Measurements from ENCODE around the gene CEP131.

Gene CEP131

GRCh38 chr17:81206657-81207056, 16.1 kb downstream of the CEP131 start:
- POLR2A ChIA-PET = interaction anchor here (0.5 to 1.0 kb wide), 2 partner anchors 16 to 201 kb away, joined by 3 to 5 read pairs; partner anchors contain the start of gene CEP131
- CTCF ChIA-PET = no interaction called here
- H3K4me3 ChIP-seq (ENCODE audit: low read depth, low read length) = no peak overlapping the region
- H3K27ac ChIP-seq (ENCODE audit: extremely low read depth, low read depth, low read length) = no peak overlapping the region
- H3K36me3 ChIP-seq (ENCODE audit: control insufficient read depth in 2 of 2, insufficient read depth in 1 of 2, low read length in 2 of 2) = peaks cover 17 to 52% of the 10 kb centered on the region in 2 experiments; a peak in 2 of 3 replicates
- H3K4me1 ChIP-seq (ENCODE audit: control insufficient read depth, insufficient read depth, low read length) = no peaks in the 10 kb centered on the region
- no peak for TF ChIP-seq ZNF274 (IDR thresholded peaks at IDR 0.05; ENCODE audit: low read length)
- TF ChIP-seq ZNF274 (tag by site-specific recombination; IDR thresholded peaks at IDR 0.05; ENCODE audit: borderline replicate concordance) = no peak
- peak; percentile 80 for TF ChIP-seq KLF1 (tag by site-specific recombination; IDR thresholded peaks at IDR 0.05)
- no peaks in the 10 kb centered on the region for H3K9me3 ChIP-seq (ENCODE audit: control insufficient read depth, insufficient read depth, low read depth, low read length)

GRCh38 chr17:81206166-81206565, 16.6 kb downstream of the CEP131 start:
- H3K4me3 ChIP-seq (ENCODE audit: low read depth, low read length) = no peak overlapping the region
- no peaks in the 10 kb centered on the region for H3K4me1 ChIP-seq (ENCODE audit: control insufficient read depth, insufficient read depth, low read length)
- ChIA-PET POLR2A (interaction anchor here (0.5 to 1.0 kb wide), 2 partner anchors 17 to 201 kb away, joined by 3 to 5 read pairs; partner anchors contain the start of gene CEP131), CTCF (interaction anchor here (0.6 kb wide), 1 partner anchor 35 kb away, joined by 3 read pairs; no protein-coding TSS in a partner anchor)
- TF ChIP-seq ZNF2 (tag by site-specific recombination; IDR thresholded peaks at IDR 0.05) (no peak), ZNF571 (tag by site-specific recombination; IDR thresholded peaks at IDR 0.05) (no peak), ZNF350 (tag by site-specific recombination; IDR thresholded peaks at IDR 0.05) (no peak), GLIS1 (tag by site-specific recombination; IDR thresholded peaks at IDR 0.05) (peak; percentile 11; the same call in 1 of the 2 replicates), ZNF843 (tag by site-specific recombination; IDR thresholded peaks at IDR 0.05) (no peak), TRIM28 (IDR thresholded peaks at IDR 0.05; ENCODE audit: borderline replicate concordance, low read length) (no peak)
- H3K27ac ChIP-seq (ENCODE audit: extremely low read depth, low read depth, low read length) = no peak overlapping the region
- peaks cover 17 to 52% of the 10 kb centered on the region in 2 experiments; a peak in 2 of 3 replicates for H3K36me3 ChIP-seq (ENCODE audit: control insufficient read depth in 2 of 2, insufficient read depth in 1 of 2, low read length in 2 of 2)
- no peaks in the 10 kb centered on the region for H3K9me3 ChIP-seq (ENCODE audit: control insufficient read depth, insufficient read depth, low read depth, low read length)

GRCh38 chr17:81204578-81204977, 18.2 kb downstream of the CEP131 start:
- TF ChIP-seq ZBTB44 (tag by site-specific recombination; IDR thresholded peaks at IDR 0.05) (no peak), ZEB2 (tag by site-specific recombination; IDR thresholded peaks at IDR 0.05) (0 out of 2 replicates have a peak, but pooled peaks have one; percentile 43), ZNF600 (tag by site-specific recombination; IDR thresholded peaks at IDR 0.05) (peak; percentile 43), SCRT2 (tag by site-specific recombination; IDR thresholded peaks at IDR 0.05) (0 out of 2 replicates have a peak, but pooled peaks have one; percentile 12)
- Histone ChIP-seq H3K9me3 (ENCODE audit: control insufficient read depth, insufficient read depth, low read depth, low read length) (no peaks in the 10 kb centered on the region), H3K4me1 (ENCODE audit: control insufficient read depth, insufficient read depth, low read length) (no peaks in the 10 kb centered on the region), H3K36me3 (ENCODE audit: control insufficient read depth in 2 of 2, insufficient read depth in 1 of 2, low read length in 2 of 2) (peaks cover 17 to 63% of the 10 kb centered on the region in 2 experiments; a peak in 2 of 3 replicates), H3K4me3 (ENCODE audit: low read depth, low read length) (no peak overlapping the region), H3K27ac (ENCODE audit: extremely low read depth, low read depth, low read length) (no peak overlapping the region)
- CTCF ChIA-PET = interaction anchor here (1.1 kb wide), 1 partner anchor 25 kb away, joined by 3 read pairs; no protein-coding TSS in a partner anchor
- POLR2A ChIA-PET = no interaction called here

GRCh38 chr17:81203136-81203535, 19.6 kb downstream of the CEP131 start:
- H3K27ac ChIP-seq (ENCODE audit: extremely low read depth, low read depth, low read length) = no peak overlapping the region
- ChIA-PET CTCF (no interaction called here), POLR2A (interaction anchor here (1.0 kb wide), 1 partner anchor 12 kb away, joined by 3 read pairs; no protein-coding TSS in a partner anchor)
- peaks cover 17 to 69% of the 10 kb centered on the region in 2 experiments; a peak in 2 of 3 replicates for H3K36me3 ChIP-seq (ENCODE audit: control insufficient read depth in 2 of 2, insufficient read depth in 1 of 2, low read length in 2 of 2)
- TF ChIP-seq PRDM4 (tag by site-specific recombination; IDR thresholded peaks at IDR 0.05) (no peak), ZNF610 (tag by site-specific recombination; IDR thresholded peaks at IDR 0.05; ENCODE audit: borderline replicate concordance) (no peak), WT1 (tag by site-specific recombination; IDR thresholded peaks at IDR 0.05) (no peak), BCL11B (tag by site-specific recombination; IDR thresholded peaks at IDR 0.05; ENCODE audit: low read depth) (no peak), ZNF549 (tag by site-specific recombination; IDR thresholded peaks at IDR 0.05) (no peak), ZNF792 (tag by site-specific recombination; IDR thresholded peaks at IDR 0.05) (no peak)
- no peaks in the 10 kb centered on the region for H3K4me1 ChIP-seq (ENCODE audit: control insufficient read depth, insufficient read depth, low read length)
- no peaks in the 10 kb centered on the region for H3K9me3 ChIP-seq (ENCODE audit: control insufficient read depth, insufficient read depth, low read depth, low read length)
- no peak overlapping the region for H3K4me3 ChIP-seq (ENCODE audit: low read depth, low read length)
